NCI-H1436 treated with DMSO at 0.1 percent for 48 hours (cell line): ENCODE measurements around the gene TREH.

Experiments
- DNase-seq: peaks from one replicate; lab custom pipeline; 2025; lab: John Stamatoyannopoulos, UW

The TREH gene

GRCh38 chr11:118663902-118664301 is 15.5 kb downstream of the TREH start:
- DNase-seq = no peak

- DNase-seq = no peak
These were observed 16.1 kb downstream of the TREH start for GRCh38 chr11:118663381-118663780.

DNA sequence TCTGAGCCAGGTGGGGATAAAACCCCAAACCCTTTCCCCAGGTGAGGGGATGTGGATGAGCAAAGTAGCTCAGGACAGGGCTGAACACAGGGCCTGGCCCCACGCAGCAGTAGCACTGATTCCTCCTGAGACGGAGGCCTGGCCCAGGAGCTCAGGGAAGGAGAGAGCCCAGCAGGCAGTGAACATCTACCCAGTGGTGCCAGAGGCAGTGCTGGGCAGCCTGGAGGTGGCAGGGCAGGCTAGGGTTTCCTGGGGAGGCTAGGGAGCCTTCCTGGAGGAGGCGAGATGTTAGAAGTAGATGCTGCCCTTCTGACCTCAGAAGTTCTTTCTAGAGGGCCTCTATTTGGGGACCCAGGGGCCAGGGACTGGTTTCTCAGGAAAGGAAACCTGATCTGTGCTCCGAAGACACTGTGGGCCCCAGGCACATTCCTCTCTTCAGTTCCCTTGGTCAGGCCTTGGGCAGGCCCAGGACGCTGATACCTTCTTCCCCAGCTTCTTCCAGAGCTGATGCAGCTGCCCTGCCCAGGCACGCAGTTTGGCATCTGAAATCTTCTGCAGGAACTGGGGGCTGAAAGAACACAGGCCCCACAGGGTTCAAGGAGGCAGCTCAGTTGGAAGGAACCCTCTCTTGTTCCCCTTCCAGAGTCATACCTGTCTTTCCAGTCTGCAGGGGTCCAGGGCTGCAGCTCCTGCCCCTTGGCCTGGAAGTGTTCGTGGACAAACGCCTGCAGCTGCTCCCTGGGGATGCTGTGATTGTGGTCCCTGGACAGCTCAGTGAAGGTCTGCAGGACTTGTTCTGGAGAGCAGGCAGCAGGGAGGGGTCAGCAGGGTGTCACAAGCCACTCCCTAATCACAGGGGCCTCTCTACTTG is 16.8 kb downstream of the TREH start:
- DNase-seq = no peak

- no peak for DNase-seq
These were observed 17.8 kb downstream of the TREH start for GRCh38 chr11:118661425-118662301.

DNA sequence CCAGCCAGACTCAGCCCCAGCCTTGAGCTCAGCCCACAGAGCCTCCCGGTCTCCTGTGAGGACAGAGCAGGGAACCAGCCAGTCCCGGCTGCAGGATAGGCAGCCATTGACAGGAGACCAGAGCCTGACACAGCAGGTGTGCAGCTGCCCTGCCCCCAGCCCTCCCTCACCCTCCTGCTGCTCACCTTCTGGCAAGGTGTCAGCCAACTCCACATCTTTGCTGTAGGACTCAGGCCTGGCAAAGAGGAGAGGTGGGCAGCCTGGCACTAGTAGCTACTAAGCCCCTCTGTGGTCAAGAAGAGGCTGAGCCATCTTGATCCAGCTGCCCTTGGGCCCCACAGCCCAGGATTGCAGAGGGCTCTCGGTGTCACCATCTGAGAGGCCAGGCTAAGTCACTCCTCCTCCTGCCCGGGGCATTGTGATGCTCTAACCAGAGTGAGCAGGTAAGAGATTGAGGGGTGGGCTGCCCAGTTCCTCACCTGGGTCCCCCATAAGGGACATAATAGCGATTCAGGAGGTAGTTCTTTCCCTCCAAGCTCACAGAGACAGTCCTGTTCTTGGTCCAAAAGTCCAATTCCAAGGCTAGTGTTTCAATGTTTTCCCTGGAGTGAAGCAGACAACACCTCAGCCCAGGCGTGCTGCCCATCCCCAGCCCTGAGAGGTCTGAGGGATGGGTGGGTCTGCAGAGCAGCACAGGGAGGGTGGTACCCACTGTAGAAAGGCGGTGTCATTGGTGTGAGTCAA is 18.6 kb downstream of the TREH start:
- no peak for DNase-seq

DNA sequence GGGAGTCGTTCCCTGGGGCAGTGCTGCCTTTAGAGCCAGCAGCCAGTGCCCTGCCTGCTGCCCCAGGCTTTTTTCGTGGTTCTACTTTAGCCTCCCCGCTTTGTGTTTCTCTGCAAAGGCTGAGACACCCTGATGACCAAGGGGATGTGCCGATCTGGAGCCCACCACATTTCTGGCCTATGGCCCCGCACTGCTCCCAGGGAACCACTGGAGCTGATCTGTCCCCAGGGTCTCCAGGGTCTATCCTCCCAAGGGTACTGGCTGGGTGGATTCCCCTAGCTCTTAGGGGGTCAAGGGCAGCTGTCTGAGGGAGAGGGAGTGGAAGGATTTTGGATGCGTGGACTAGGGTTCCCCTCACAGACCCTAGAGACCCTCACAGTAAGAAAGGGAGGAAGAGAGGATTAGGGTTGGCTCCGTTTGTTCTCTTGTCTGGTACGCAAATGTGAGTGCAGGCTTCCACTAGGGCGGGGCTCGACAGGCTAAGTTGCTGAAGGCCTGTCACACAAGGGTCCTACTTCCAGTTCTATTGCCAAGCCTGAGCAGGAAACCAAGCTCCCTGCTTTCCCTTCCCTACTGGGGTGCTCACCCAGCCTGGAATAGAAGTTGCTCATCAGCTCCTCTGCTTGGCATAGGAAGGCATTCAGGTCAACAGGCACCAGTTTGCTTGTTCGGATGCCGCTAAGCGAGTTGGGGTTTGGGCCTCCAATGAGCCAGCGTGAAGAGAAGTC is 19.3 kb downstream of the TREH start:
- no peak for DNase-seq

DNA sequence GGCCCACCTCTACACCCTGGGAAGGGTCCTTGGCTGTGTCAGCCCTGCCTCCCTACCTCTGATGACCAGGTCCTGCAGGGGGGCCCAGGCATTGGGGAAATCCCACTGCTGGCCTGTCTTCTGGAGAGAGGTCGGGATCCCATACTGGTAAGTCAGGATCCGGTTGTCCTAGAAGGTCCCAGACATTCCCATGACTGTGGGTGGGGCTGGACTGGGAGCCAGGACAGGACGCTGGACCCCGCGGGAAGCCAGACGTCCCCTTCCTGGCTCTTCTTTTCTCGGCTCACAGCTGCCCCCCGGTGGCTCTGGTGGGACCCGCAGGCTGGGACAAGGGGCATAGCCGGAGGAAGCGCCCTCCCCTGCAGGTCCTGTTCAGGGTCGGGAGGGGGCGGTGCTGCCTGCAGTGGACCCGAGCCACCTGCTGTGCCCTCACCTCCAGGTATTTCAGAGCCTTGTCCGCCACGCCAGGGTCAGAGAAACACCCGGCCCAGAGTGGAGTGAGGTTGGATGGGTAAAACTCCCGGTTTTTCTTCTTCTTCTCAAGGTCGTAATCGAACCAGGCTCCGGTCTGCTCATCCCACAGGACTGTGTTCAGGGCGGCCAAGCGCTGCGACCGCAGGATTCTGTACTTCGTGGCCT is 20.0 kb downstream of the TREH start:
- DNase-seq = peak; percentile 53

DNA sequence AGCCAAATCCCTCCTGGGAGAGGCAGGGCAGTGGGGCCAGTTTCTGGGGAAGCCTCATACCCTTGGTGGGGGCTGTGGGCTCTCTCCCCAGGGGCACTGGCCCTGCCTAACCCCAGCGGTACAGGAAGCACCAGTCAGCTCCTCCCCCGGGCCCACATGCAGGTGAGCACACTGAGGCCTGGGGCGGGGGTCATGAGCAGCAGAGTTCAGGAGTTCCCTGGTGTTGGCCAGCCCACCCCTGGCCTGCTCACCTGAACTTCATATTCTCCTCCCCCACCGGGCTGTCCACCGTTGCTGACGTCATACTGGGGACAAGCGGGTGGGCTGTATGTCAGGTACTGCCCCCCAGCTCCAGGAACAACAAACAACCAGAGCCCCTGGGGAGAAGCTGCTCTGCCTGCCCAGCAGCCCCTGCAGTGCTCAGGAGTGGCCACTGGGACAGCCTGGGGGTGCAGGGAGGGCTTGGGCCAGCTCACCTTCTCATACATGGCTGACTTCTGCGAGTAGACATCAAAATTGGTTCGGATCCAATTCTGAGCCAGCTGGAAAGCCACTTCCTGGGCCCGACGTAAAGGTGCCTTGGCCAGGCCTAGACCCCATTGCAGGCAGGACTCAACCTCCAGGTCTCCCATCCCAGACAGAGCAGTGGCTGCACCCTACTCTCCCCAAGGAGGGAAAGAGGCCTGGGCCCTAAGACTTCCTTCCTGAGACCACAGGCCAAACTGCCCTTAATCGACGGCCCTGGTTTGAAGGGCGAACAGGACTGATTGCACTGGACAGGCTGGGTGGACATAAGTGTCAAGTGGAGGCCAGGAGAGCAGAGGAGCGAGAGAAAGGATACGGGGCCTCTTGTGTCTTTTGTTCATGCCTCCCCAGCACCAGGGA is 20.8 kb downstream of the TREH start:
- DNase-seq = no peak

DNA sequence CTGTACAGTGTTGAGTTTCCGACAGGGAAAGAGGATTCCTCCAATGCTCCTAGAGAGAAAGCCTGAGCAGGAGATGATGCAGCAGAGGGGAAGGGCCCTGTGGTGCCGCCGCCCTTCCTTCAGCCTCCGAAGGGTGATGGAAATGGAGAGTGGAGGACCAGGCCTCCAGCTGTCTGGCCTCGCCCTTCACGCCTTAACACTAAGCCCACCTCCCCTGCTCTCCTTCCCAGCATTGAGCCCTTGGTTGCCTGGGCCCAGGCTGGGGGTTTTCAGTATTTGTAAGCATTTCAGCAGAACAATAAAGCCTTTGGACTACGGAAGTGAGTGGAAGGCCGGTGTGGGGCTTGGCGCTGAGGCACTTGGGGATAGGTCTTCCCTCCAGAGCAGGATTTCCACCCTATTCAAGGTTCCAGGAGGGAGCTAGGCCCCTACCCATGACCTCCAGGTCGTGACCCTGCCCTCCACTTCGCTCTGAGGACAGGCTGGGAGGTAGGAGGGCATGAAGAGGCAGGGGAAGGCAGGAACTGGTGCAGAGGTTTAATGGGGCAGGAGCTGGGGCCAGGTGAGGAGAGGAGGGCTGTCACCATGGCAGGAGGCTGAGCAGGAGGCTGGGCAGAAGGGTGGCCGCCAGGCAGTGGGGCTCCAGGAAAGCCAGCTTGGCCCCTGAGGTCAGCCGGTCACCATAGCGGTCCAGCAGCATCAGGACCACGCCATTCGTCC is 21.6 kb downstream of the TREH start:
- no peak for DNase-seq

DNA sequence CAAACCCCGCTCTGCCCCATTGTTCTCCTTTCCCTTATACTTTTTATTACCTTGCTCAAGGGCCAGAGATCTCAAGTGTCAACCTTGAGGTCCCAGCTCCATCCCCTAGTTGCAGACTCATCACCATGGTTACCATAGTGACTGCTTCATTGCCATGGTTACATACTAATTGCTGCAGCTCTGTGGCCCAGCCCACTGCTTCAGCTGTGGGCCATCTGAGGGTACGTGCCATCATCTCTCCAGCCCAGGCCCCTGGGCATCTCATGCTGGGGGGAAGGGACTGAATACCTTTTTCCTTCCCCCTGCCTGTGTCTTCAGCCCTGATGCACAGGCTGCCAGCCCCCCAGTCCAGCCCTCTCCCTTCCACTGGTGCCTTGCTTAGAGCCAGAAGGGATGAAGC is 22.2 kb downstream of the TREH start:
- no peak for DNase-seq

DNA sequence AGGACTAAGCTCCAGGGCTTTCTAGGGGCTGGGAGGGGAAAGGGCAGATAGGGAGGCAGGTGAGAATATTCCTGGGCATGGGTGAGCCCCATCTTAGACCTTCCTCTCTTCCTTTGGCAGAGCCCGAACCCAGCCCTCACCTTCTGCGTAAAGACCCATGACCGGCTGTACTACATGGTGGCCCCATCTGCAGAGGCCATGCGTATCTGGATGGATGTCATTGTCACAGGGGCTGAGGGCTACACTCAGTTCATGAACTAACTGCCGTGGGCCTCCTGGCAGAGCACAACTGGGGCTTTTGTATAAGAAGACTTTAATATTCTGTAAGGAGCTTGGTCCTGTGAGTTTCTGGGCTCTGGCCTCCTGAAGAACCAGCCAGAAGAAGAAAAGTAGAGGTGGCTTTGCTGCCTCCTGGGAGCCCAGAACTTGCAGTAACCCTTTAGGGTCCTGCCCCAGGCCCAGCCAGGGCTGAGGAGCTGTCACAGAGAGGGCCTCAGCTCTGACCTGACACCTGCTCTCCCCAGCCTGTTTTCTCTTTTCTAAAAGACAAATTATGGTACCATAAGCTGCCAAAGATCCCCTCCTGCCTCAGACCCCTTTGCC is 22.8 kb downstream of the TREH start:
- no peak for DNase-seq

GRCh38 chr11:118655486-118656190 is 23.8 kb downstream of the TREH start:
- DNase-seq = no peak

DNA sequence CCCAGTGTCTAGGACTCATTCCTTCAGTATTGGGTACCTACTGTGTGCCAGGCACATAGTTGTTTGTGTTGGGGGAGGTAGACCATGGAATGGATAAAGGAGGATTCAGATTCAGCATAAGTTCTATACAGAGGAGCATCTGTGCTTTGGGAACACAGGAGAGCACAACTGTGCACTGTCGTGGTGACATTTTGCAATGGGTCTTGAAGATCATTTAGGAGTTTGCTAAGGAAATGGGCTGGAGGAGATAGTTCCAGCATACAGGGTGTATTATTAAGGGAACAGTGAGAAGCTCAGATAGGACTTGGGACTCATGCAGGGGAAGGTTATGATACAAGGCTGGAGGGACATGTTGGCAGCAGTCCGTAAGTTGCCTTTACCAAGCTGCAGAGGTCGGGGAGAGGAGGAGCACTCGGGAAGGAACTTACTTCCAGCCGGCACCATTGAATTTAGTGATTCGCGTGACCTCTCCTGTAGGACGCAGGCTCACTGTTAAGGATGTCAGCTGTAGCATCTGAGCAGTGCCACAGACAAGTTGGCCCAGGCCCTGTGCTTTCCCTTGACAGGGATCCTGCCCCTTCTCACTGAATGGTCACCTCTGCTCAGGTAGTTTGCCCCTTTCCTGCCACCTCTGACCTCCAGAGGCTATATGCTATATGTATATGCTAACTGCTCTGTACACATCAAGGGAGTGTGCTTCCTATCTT is 25.6 kb downstream of the TREH start:
- no peak for DNase-seq

GRCh38 chr11:118652681-118653181 is 26.7 kb downstream of the TREH start:
- no peak for DNase-seq

DNA sequence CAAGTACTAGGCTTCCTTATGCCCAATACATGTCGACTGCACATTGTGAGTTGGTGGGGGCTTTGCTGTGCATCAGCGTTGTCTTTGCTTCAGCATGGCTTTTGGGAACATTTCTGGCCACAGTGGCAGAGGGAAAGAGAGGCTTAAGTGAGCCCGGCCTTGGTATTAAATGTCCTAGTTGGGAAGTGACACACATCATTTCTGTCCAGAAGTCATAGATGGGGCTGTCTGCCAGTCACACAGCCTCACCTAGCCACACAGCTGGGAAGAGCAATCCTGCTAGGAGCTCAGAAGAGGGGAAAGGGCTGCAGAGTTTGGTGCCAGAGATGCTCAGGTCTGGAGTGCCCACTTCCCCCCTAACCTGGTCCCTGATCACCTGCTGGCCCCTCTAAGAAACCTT is 27.6 kb downstream of the TREH start:
- DNase-seq = no peak

- no peak for DNase-seq
These were observed 29.1 kb downstream of the TREH start for GRCh38 chr11:118650366-118650765.

DNA sequence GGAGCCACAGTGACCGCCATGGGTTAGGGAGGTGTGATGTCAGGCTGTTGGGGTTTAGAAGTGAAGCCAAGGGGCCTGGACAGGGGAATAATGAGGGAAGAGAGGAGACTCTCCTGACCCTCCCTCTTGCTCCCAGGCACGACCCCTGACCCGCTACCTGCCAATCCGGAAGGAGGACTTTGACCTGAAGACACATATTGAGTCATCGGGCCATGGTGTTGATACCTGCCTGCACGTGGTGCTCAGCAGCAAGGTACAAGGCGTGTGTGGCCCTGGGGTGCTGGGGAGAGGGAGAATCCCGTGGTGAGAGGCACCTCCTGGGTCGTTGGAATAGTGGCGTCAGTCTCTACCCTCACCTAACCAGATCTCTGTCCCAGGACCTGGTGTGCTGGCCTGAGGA is 29.5 kb downstream of the TREH start:
- no peak for DNase-seq

DNA sequence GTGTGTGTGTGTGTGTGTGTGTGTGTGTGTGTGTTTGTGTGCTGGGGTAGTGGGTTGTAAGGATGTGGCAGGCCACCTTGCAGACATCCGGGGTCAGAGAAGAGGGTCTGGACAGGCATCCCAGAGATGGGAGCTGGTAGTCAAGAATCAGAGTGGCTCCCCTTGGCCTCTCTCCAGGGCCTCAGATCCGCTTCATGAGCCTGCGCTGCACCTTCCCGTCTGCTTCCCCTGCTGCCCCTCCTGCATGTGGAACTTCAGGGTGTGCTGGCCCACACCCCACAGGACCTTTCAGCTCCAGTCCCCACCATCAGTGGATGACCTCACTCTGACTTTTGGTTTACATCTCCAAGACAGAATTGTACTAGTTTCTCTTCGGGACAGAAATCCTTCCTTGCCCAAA is 31.2 kb downstream of the TREH start:
- DNase-seq = no peak
